ENCODE data around the gene DCP1A.
A peak's percentile ranks its signal among the peaks of the same experiment; 100 is the strongest.

The DCP1A gene

DNA sequence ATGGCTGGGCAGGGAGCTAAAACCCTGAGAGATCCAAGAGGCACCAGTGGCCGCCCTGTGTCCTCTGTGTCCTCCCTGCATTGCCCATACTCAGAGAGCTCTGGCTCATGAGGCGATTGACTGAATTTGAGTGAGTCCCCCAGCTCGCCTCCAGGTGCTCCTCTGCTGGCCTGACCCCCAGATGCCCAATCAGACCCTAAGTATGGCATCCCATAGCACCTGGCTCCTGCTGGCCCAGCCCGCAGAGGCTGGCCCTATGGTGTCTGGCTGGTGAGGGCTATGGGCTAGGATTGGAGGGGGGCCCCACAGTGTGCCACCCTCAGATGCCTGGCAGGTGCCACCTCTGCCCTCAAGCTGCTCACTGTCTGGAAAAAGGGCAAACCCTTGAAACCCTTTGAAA, 89.9 kb downstream of the DCP1A start:
- Histone ChIP-seq H4K8ac (ENCODE audit: low read depth, low read length) (no peak overlapping the region), H2BK120ac (ENCODE audit: low read depth, low read length) (peak overlapping the region; percentile 5), H3K4ac (ENCODE audit: low read depth, low read length) (peak overlapping the region; percentile 73), H3K36me3 (ENCODE audit: control insufficient read depth, insufficient read depth, low read length) (no peaks in the 10 kb centered on the region), H3K4me1 (ENCODE audit: control insufficient read depth, low read depth, low read length) (peaks cover 17% of the 10 kb centered on the region), H4K5ac (ENCODE audit: low read length) (no peak overlapping the region), H3K56ac (ENCODE audit: low read length) (peak overlapping the region; percentile 22), H2BK15ac (replicated peaks; ENCODE audit: low read depth) (peak overlapping the region; percentile 9), H3K79me1 (ENCODE audit: low read length) (no peaks in the 10 kb centered on the region), H2BK5ac (ENCODE audit: low read length) (no peak overlapping the region), H3K79me2 (ENCODE audit: control insufficient read depth, insufficient read depth, low read length) (peaks cover 33% of the 10 kb centered on the region), H2AK5ac (ENCODE audit: low read length) (no peak overlapping the region), H3K4me3 (ENCODE audit: low read length) (no peak overlapping the region), H3K4me2 (ENCODE audit: low read length) (no peak overlapping the region), H3K27ac (ENCODE audit: low read depth, low read length) (no peak overlapping the region), H3K27me3 (ENCODE audit: insufficient read depth, low read length, poor library complexity) (no peaks in the 10 kb centered on the region), H3K23ac (ENCODE audit: low read length) (no peak overlapping the region), H3K9ac (ENCODE audit: low read length) (no peak overlapping the region), H3K18ac (ENCODE audit: low read length) (no peak overlapping the region)
- no peak for DNase-seq
- WGBS (ENCODE audit: extremely low coverage, insufficient coverage, low lambda C conversion rate), result no CpG with 5 or more reads among the region's 4 CpGs

DNA sequence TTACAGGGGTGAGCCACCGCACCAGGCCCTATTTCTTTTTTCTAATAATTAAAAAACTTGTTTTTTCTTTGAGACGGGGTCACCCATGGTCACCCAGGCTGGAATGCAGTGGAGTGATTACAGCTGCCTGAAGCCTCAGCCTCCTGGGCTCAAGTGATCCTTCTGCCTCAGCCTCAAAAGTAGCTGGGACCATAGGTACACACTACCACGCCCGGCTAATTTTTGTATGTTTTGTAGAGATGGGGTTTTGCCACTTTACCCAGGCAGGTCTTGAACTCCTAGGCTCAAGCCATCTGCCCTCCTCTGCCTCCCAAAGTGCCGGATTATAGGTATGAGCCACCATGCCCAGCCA, 90.7 kb downstream of the DCP1A start:
- Histone ChIP-seq H2BK120ac (ENCODE audit: low read depth, low read length) (no peak overlapping the region), H2AK5ac (ENCODE audit: low read length) (no peak overlapping the region), H3K79me1 (ENCODE audit: low read length) (no peaks in the 10 kb centered on the region), H3K18ac (ENCODE audit: low read length) (no peak overlapping the region), H3K27ac (ENCODE audit: low read depth, low read length) (no peak overlapping the region), H3K56ac (ENCODE audit: low read length) (peak overlapping the region; percentile 46), H2BK5ac (ENCODE audit: low read length) (no peak overlapping the region), H3K23ac (ENCODE audit: low read length) (no peak overlapping the region), H3K4me2 (ENCODE audit: low read length) (no peak overlapping the region), H3K79me2 (ENCODE audit: control insufficient read depth, insufficient read depth, low read length) (peaks cover 41% of the 10 kb centered on the region), H4K5ac (ENCODE audit: low read length) (no peak overlapping the region), H3K9ac (ENCODE audit: low read length) (no peak overlapping the region), H3K4ac (ENCODE audit: low read depth, low read length) (no peak overlapping the region), H4K8ac (ENCODE audit: low read depth, low read length) (no peak overlapping the region), H3K27me3 (ENCODE audit: insufficient read depth, low read length, poor library complexity) (no peaks in the 10 kb centered on the region), H2BK15ac (replicated peaks; ENCODE audit: low read depth) (no peak overlapping the region), H3K36me3 (ENCODE audit: control insufficient read depth, insufficient read depth, low read length) (no peaks in the 10 kb centered on the region), H3K4me3 (ENCODE audit: low read length) (no peak overlapping the region), H3K4me1 (ENCODE audit: control insufficient read depth, low read depth, low read length) (peaks cover 17% of the 10 kb centered on the region)
- no peak for DNase-seq
- no CpG with 5 or more reads among the region's 5 CpGs for WGBS (ENCODE audit: extremely low coverage, insufficient coverage, low lambda C conversion rate)

DNA sequence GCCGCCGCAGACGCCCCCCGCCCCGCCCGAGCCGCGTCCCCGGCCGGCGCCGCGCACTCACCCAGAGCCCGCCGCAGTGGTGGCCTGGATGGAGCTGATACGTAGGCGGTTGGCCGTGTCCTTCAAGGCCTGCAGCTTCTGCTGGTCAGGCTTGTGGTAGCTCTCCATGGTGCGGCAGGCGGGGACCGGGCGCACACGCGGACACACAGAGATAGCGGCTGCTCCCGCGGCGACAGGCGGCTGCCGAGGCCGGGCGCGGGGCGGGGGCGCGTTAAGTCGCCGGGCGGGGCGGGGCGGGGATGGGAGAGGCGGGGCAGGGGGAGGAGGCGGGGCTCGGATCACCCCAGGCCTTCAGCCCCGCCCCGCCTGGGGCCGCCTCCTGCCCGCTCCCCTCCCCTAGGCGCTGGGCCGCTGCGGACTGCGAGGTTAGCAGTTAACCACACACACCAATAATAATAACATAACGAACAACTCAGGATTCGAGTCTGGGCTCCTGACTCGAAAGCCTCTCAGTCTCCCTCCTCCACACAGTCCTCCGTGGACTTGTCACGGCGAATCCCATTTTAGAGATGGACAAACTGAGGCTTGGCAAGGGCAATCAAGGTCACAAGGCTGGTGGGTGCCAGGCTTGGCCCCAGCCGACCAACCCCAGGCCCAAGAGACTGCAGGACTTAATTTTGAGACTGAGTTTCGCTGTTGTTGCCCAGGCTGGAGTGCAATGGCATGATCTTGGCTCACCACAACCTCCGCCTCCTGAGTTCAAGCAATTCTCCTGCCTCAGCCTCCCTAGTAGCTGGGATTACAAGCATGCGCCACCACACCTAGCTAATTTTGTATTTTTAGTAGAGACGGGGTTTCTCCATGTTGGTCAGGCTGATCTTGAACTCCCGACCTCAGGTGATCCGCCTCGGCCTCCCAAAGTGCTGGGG, 91.3 kb downstream of the DCP1A start, which contains the start of gene TKT:
TKT (minus strand) TSS at position 248 of the 929 bp plus-strand sequence; CDS start at position 168, 80 bp downstream.
- peak within 1 kb of the TSS; percentile 78 for H2BK5ac ChIP-seq (ENCODE audit: low read length)
- no peak within 1 kb of the TSS for H3K23ac ChIP-seq (ENCODE audit: low read length)
- peaks cover 47% of the 10 kb centered on the region for H3K79me2 ChIP-seq (ENCODE audit: control insufficient read depth, insufficient read depth, low read length)
- H3K4ac ChIP-seq (ENCODE audit: low read depth, low read length), result peak within 1 kb of the TSS; percentile 85
- no peak within 1 kb of the TSS for H2BK15ac ChIP-seq (replicated peaks; ENCODE audit: low read depth)
- H3K4me2 ChIP-seq (ENCODE audit: low read length), result peak within 1 kb of the TSS; percentile 29
- H3K18ac ChIP-seq (ENCODE audit: low read length), result peak within 1 kb of the TSS; percentile 77
- peak within 1 kb of the TSS; percentile 84 for H3K27ac ChIP-seq (ENCODE audit: low read depth, low read length)
- H3K79me1 ChIP-seq (ENCODE audit: low read length), result no peaks in the 10 kb centered on the region
- no CpG with 5 or more reads among the region's 66 CpGs for WGBS (ENCODE audit: extremely low coverage, insufficient coverage, low lambda C conversion rate)
- peak; percentile 96 for DNase-seq
- H3K4me3 ChIP-seq (ENCODE audit: low read length), result peak within 1 kb of the TSS; percentile 96
- no peak within 1 kb of the TSS for H4K8ac ChIP-seq (ENCODE audit: low read depth, low read length)
- H2BK120ac ChIP-seq (ENCODE audit: low read depth, low read length), result no peak within 1 kb of the TSS
- H3K9ac ChIP-seq (ENCODE audit: low read length), result peak within 1 kb of the TSS; percentile 97
- H3K56ac ChIP-seq (ENCODE audit: low read length), result peak within 1 kb of the TSS; percentile 98
- no peaks in the 10 kb centered on the region for H3K36me3 ChIP-seq (ENCODE audit: control insufficient read depth, insufficient read depth, low read length)
- peaks cover 20% of the 10 kb centered on the region for H3K4me1 ChIP-seq (ENCODE audit: control insufficient read depth, low read depth, low read length)
- H3K27me3 ChIP-seq (ENCODE audit: insufficient read depth, low read length, poor library complexity), result no peaks in the 10 kb centered on the region
- no peak within 1 kb of the TSS for H4K5ac ChIP-seq (ENCODE audit: low read length)
- no peak within 1 kb of the TSS for H2AK5ac ChIP-seq (ENCODE audit: low read length)

DNA sequence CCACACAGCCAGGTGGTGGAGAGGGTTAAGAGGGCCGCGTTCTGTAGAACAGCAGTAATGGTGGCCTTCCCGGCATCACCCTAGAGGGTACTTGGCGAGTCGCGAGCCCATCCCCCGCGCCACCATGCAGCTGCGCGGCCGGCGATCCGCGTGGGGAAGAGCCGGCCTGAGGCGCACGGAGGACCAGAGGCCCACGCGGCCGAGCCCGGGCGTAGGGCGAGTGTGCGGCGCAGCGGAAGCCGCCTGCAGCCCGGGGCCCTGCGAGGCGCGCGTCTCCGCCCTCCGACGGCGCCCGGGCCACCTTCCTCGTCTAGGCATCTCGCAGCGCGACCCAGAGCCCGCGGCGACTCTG, 91.9 kb downstream of the DCP1A start:
- Histone ChIP-seq H3K9ac (ENCODE audit: low read length) (peak overlapping the region; percentile 97), H3K4ac (ENCODE audit: low read depth, low read length) (peak overlapping the region; percentile 85), H4K8ac (ENCODE audit: low read depth, low read length) (no peak overlapping the region), H2BK5ac (ENCODE audit: low read length) (peak overlapping the region; percentile 78), H3K4me2 (ENCODE audit: low read length) (peak overlapping the region; percentile 29), H2BK15ac (replicated peaks; ENCODE audit: low read depth) (no peak overlapping the region), H3K56ac (ENCODE audit: low read length) (peak overlapping the region; percentile 98), H3K4me3 (ENCODE audit: low read length) (peak overlapping the region; percentile 96), H3K79me2 (ENCODE audit: control insufficient read depth, insufficient read depth, low read length) (peaks cover 53% of the 10 kb centered on the region), H4K5ac (ENCODE audit: low read length) (no peak overlapping the region), H2BK120ac (ENCODE audit: low read depth, low read length) (no peak overlapping the region), H2AK5ac (ENCODE audit: low read length) (no peak overlapping the region), H3K27me3 (ENCODE audit: insufficient read depth, low read length, poor library complexity) (no peaks in the 10 kb centered on the region), H3K79me1 (ENCODE audit: low read length) (no peaks in the 10 kb centered on the region), H3K4me1 (ENCODE audit: control insufficient read depth, low read depth, low read length) (peaks cover 20% of the 10 kb centered on the region), H3K18ac (ENCODE audit: low read length) (peak overlapping the region; percentile 77), H3K36me3 (ENCODE audit: control insufficient read depth, insufficient read depth, low read length) (no peaks in the 10 kb centered on the region), H3K23ac (ENCODE audit: low read length) (no peak overlapping the region), H3K27ac (ENCODE audit: low read depth, low read length) (peak overlapping the region; percentile 84)
- no CpG with 5 or more reads among the region's 44 CpGs for WGBS (ENCODE audit: extremely low coverage, insufficient coverage, low lambda C conversion rate)
- DNase-seq, result no peak

DNA sequence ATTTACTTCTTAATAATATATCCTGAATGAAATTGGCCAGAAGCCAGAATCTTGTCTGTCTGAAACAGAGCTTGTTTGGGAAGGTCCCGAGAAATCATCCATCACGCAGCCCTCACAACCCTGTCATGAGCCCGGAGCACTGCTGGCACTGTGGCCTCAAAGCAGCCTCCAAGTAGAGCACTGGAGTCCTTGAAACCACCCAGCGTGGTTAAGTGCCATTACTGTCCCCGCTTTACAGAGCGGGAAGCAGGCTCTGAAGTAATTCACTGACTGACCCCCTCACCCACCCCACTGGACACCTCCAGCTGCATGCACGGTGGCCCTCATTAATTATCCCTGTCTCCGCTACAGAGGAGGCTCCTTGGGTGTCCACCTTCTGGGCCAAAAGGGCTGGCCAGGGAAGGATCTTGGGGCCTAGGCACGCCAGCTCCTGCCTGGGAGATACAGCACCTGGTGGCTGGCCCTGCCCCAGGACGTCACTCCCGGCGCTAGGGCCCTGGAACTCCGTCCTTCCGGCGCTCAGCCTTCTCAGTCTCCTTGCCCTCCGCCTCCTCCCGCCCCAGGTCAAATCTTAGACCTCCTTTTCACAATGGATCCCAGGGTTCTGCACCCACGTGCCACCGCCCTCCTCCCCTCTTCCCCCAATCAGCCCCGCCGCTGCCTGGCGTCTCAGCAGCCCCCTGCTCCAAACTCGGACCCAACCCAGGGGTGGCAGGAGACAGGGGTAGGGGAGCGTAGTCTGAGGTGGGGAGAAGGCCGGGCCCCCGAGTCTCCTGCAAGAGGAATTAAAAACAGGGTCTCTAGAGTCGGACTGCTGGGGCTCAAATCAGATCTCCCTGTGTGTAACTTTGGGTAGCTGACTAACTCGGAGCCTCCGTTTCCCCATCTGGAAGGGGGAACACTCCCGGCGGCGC, 92.6 kb downstream of the DCP1A start:
- WGBS (ENCODE audit: extremely low coverage, insufficient coverage, low lambda C conversion rate), result no CpG with 5 or more reads among the region's 32 CpGs
- DNase-seq, result peak; percentile 89

More for the DNA sequence above, 92.6 kb downstream of the DCP1A start:
- peak overlapping the region; percentile 39 for H3K4me2 ChIP-seq (ENCODE audit: low read length)
- peaks cover 17% of the 10 kb centered on the region for H3K4me1 ChIP-seq (ENCODE audit: control insufficient read depth, low read depth, low read length)
- no peak overlapping the region for H2BK15ac ChIP-seq (replicated peaks; ENCODE audit: low read depth)
- H3K4me3 ChIP-seq (ENCODE audit: low read length), result peak overlapping the region; percentile 96
- H4K5ac ChIP-seq (ENCODE audit: low read length), result no peak overlapping the region
- no peak overlapping the region for H2BK120ac ChIP-seq (ENCODE audit: low read depth, low read length)
- H3K79me2 ChIP-seq (ENCODE audit: control insufficient read depth, insufficient read depth, low read length), result peaks cover 60% of the 10 kb centered on the region
- H3K27ac ChIP-seq (ENCODE audit: low read depth, low read length), result peak overlapping the region; percentile 84
- no peaks in the 10 kb centered on the region for H3K36me3 ChIP-seq (ENCODE audit: control insufficient read depth, insufficient read depth, low read length)
- H3K18ac ChIP-seq (ENCODE audit: low read length), result peak overlapping the region; percentile 77
- H4K8ac ChIP-seq (ENCODE audit: low read depth, low read length), result no peak overlapping the region
- H3K9ac ChIP-seq (ENCODE audit: low read length), result peak overlapping the region; percentile 97
- H3K4ac ChIP-seq (ENCODE audit: low read depth, low read length), result peak overlapping the region; percentile 85
- no peaks in the 10 kb centered on the region for H3K27me3 ChIP-seq (ENCODE audit: insufficient read depth, low read length, poor library complexity)
- H3K79me1 ChIP-seq (ENCODE audit: low read length), result no peaks in the 10 kb centered on the region
- no peak overlapping the region for H3K23ac ChIP-seq (ENCODE audit: low read length)
- no peak overlapping the region for H2AK5ac ChIP-seq (ENCODE audit: low read length)
- H2BK5ac ChIP-seq (ENCODE audit: low read length), result peak overlapping the region; percentile 78
- peak overlapping the region; percentile 98 for H3K56ac ChIP-seq (ENCODE audit: low read length)

All from mesendoderm (in vitro differentiated cells).